Epithelial cell of proximal tubule (primary cell): ENCODE data around the gene CTSW. TPM values are rescaled to one million over a fixed set of nuclear protein-coding genes. Genes with fewer than 3 reads are reported as not detected.
"Not testable (repeated sequence)": the region's sequence is repeated elsewhere in the genome, so short reads cannot be mapped to it uniquely, and the experiment has no call there.

Experiments
- DNase-seq: peaks from one replicate; pipeline ENCODE4 v3.0.0-alpha.2; 2011; ENCODE audit warnings: low read depth
- H3K4me3 ChIP-seq: 2 replicates; pipeline ENCODE4 v1.5.1; 2011; ENCODE audit warnings: low read depth, mild to moderate bottlenecking, low read length
- total RNA-seq: library from RNA; depleted of rRNA; stranded (reverse); fragments of >200 nt; gene quantifications from 2 replicates; pipeline ENCODE4 v1.2.3, GENCODE V29; 2015
- TF ChIP-seq, protein P1 (sequence below): conservative IDR thresholded peaks from 2 replicates; pipeline ENCODE4 v1.5.1; 2012; ENCODE audit warnings: low read depth, mild to moderate bottlenecking, low read length

Gene CTSW
- total RNA-seq, 1 donor from 2014 or later, result 1.2 TPM

DNA sequence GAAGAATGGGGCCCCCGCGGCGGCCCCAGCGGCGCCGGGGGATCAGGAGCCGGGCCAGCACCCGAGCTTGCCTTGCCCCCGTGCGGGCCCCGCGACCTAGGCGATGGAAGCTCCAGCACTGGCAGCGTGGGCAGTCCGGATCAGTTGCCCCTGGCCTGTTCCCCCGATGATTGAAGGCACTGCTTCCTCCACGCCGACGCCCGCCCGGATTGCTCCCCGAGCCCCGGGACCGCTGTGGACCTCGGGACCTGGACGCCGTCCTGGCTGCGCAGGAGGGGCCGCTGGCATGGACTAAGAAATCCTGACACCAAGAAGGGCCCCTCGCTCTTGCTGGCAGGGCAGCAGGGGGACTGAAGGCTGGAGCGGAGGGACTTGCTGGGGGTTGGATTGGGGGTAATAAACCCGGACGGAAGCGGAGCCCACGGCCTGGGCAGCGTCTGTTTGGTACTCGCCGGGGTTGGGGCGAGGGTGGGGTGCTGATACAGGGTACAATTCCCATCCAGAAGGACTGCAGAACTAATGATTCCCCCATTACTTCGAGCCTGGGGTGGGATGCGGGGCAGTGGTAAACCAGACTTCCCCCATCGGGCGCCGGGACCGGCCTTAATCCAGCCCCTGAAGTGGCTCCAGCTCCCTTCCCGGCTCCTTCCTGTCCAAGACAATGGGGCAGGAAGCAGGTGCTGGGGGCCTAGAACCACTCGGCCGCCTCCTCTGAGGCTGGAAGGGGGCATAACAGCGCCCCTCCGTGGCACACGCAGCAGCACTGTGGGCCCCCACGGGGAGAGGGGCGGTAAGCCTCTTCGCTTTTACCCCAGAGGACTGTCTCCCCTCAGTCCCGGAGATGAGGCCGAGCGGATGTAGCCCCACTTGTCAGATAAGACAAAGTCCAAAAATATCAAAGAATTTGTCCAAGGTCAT, 11.8 kb downstream of the CTSW start:
- TF ChIP-seq, protein P1, sequence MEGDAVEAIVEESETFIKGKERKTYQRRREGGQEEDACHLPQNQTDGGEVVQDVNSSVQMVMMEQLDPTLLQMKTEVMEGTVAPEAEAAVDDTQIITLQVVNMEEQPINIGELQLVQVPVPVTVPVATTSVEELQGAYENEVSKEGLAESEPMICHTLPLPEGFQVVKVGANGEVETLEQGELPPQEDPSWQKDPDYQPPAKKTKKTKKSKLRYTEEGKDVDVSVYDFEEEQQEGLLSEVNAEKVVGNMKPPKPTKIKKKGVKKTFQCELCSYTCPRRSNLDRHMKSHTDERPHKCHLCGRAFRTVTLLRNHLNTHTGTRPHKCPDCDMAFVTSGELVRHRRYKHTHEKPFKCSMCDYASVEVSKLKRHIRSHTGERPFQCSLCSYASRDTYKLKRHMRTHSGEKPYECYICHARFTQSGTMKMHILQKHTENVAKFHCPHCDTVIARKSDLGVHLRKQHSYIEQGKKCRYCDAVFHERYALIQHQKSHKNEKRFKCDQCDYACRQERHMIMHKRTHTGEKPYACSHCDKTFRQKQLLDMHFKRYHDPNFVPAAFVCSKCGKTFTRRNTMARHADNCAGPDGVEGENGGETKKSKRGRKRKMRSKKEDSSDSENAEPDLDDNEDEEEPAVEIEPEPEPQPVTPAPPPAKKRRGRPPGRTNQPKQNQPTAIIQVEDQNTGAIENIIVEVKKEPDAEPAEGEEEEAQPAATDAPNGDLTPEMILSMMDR, result no peak
- DNase-seq, result no peak

DNA sequence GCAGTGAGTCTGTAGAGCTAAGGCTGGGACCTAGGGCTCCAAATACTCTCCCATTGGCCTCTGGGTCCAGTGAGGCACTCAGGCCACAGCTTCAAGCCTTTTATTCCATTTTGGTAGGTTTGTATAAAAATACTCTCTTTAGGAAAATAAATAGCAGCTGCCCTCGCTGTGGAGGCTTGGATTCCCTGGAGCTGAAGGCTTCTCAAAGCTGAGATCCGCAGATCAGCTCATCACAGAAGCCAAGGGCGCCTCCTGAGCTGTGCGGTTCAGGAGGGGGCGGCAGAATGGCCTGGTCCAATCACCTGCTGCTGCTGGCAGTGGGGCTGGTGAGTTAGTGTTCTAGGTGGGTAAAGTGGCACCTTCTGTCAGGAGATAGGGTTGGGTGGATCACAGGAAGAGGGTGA, 12.5 kb downstream of the CTSW start:
- not testable (repeated sequence) for DNase-seq

More for the DNA sequence above, 11.8 kb downstream of the CTSW start:
- peak overlapping the region; percentile 58 for H3K4me3 ChIP-seq

DNA sequence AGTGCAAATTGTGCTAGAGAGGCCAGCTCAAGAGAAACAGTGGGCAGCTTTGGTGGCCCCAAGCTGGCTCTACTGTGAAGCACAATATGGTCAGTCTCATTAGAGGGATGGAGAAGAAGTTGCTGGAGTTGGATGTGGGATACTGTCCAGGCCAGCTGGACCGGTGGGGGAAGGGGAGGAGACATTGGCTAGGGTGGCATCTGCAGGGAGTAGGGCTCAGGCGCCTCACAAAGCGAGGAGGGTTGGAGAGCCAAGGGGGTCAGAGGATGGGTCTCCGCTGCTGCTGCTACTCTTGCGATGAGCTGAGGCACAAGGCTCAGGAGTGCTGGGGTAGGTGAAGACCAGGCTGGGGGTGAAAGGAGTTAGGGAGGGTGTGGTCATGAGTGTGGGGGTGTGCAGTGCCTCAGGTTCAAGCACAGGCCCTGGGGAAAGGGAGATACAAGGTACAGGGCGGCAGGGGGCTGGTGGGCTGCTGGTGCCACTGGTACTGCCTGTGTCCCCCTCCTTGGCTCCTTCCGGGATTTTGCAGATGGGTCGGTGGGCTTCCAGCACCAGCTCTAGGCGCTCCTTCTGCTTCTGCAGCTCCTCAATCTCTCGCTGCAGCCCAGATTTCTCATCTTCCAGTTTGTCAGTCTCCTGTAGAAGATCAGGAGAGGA, 13.2 kb downstream of the CTSW start:
- TF ChIP-seq, protein P1, result no peak
- H3K4me3 ChIP-seq, result no peak overlapping the region
- DNase-seq, result no peak

More for the DNA sequence above, 12.5 kb downstream of the CTSW start:
- H3K4me3 ChIP-seq, result peak overlapping the region; percentile 58

DNA sequence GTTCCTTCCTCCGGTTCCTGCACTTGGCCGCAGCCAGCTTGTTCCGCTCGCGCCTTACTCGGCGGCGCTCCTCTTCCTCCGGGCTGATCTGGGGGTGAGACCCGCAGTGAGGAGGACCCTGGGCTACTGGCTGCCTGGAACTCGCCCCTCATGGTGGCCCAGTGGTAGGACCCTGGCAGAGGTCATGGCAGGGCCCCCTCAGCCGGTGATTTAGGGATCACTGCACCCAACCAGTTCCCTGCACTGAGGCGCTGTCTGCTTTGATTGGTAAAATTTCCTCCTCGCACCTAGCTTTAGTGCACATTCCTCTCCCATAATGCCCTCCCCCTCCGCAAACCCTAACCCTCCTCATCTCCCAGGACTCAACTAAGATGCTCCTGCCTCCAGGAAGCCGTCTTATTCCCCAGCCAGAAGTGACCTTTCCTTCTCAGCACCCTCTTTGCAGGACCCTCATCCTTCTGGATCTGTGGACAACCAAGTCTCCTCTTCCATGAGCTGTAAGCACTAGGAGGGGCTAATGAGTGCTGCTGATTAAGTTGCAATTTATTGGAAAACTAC, 14.5 kb downstream of the CTSW start:
- H3K4me3 ChIP-seq, result no peak overlapping the region
- TF ChIP-seq, protein P1, result no peak

DNA sequence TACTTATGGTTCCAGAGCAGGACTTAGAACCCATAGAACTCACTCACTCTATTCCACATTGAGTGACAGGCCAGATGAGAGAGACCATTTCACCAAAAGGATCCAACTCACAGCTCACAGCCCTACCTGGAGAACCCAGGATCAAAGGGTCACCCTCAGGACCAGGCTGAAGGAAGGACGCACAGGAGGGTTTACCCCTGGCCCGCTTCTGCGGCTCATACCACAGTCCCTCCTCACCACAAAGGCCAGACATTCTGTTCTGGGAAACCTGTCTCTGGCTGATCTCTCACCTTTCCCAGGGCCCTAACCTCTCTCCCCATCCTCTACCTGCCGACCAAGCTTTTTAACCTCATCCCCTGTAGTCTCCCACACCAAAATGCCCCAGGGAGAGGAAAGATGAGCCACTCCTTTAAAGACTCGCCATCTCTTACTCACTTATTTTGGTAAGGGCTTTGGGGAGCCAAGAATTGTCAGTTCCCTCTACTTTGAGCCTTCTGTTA, 15.9 kb downstream of the CTSW start:
- TF ChIP-seq, protein P1, result no peak
- no peak for DNase-seq
- H3K4me3 ChIP-seq, result no peak overlapping the region

More for the DNA sequence above, 14.5 kb downstream of the CTSW start:
- DNase-seq, result no peak

DNA sequence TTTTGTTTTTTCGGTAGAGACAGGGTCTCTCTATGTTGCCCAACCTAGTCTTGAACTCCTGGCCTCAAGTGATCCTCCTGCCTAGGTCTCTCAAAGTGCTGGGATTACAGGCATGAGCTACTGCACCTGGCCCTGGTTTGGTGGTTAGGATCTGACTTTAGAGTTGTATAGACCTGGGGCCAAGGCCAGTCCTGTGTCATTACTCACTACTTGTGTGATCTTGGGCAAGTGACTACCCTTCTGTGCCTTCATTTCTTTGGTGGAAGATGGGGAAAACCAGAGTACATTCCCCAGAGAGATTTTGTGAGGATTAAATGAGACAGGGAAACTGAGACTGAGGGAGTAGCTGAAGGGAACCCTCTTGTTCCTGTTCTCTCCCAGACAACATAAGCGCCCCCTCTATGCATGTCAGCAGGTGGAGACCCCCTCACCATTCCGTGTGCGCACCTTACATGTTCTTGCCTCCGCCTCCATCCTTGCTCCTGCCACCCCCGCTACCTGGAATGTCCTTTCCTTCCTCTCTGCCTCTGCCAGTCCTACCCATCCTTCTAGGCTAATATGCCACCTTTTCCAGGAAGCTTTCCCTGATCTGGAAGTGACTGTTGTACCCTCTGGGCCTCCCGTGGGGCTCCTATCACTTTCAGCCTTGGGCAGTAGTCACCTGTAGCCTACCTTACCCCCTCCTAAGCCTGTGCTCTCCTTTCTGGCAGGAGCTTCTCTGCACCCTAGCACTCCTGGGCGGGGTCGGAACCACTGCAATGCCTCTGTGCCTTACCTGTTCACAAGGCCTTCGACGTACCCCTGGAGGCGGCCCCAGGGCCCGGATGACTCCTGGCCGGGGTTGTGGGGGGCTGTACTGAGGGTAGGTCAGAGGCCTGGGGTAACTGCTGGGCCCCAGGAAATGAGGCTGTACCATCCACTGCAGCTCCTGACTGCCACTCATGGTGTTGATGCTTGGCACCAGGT, 16.7 kb downstream of the CTSW start:
- TF ChIP-seq, protein P1, result no peak
- no peak overlapping the region for H3K4me3 ChIP-seq
- DNase-seq, result no peak
